ENCODE results near the gene ZNF362. TPM values are rescaled to one million over a fixed set of nuclear protein-coding genes. Genes with fewer than 3 reads are reported as not detected.

The ZNF362 gene
- total RNA-seq, 3 donors from 2014 or later (not counting 1 experiment from before 2014, with no cell fraction given): 34.7 to 39.1 (median 38.3) TPM

- H3K36me3 ChIP-seq (ENCODE audit: control insufficient read depth, insufficient read depth, low read length): no peaks in the 10 kb centered on the region
- no peak overlapping the region for H3K27ac ChIP-seq (ENCODE audit: low read length)
- no peak overlapping the region for H3K4me3 ChIP-seq (ENCODE audit: low read length)
- peaks cover 2% of the 10 kb centered on the region for H3K4me1 ChIP-seq (ENCODE audit: control insufficient read depth, insufficient read depth, low read length)
- peaks cover 5% of the 10 kb centered on the region in 2 donors for H3K4me1 Mint-ChIP-seq
- H3K9me3 ChIP-seq (ENCODE audit: control insufficient read depth, insufficient read depth, low read length): no peaks in the 10 kb centered on the region
- H3K27ac Mint-ChIP-seq: no peak overlapping the region
- 80% methylated on average over 5 of the region's 5 CpGs for WGBS (ENCODE audit: insufficient coverage)
- intact Hi-C loops (cut with micrococcal nuclease): no loop called here
- no peak for DNase-seq
- no peak for ATAC-seq
- TF ChIP-seq, protein P1, sequence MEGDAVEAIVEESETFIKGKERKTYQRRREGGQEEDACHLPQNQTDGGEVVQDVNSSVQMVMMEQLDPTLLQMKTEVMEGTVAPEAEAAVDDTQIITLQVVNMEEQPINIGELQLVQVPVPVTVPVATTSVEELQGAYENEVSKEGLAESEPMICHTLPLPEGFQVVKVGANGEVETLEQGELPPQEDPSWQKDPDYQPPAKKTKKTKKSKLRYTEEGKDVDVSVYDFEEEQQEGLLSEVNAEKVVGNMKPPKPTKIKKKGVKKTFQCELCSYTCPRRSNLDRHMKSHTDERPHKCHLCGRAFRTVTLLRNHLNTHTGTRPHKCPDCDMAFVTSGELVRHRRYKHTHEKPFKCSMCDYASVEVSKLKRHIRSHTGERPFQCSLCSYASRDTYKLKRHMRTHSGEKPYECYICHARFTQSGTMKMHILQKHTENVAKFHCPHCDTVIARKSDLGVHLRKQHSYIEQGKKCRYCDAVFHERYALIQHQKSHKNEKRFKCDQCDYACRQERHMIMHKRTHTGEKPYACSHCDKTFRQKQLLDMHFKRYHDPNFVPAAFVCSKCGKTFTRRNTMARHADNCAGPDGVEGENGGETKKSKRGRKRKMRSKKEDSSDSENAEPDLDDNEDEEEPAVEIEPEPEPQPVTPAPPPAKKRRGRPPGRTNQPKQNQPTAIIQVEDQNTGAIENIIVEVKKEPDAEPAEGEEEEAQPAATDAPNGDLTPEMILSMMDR (IDR thresholded peaks at IDR 0.05): no peak
- H3K36me3 Mint-ChIP-seq: no peaks in the 10 kb centered on the region
- H3K27me3 Mint-ChIP-seq (ENCODE audit: low read depth in 2 of 2): peaks cover 12% of the 10 kb centered on the region in 2 donors
- H3K9me3 Mint-ChIP-seq: no peaks in the 10 kb centered on the region
- peaks cover 3% of the 10 kb centered on the region for H3K27me3 ChIP-seq (ENCODE audit: control insufficient read depth, insufficient read depth, low read length)
- H3K4me3 Mint-ChIP-seq: no peak overlapping the region
These were observed 6.1 kb upstream of the ZNF362 start for GRCh38 chr1:33250217-33250616.

GRCh38 chr1:33250724-33251123 is 5.6 kb upstream of the ZNF362 start:
- 95% methylated on average over 3 of the region's 3 CpGs for WGBS (ENCODE audit: insufficient coverage)
- Mint-ChIP-seq H3K36me3 (no peaks in the 10 kb centered on the region), H3K4me3 (no peak overlapping the region), H3K27ac (no peak overlapping the region), H3K4me1 (peaks cover 5 to 7% of the 10 kb centered on the region in 2 donors), H3K9me3 (no peaks in the 10 kb centered on the region), H3K27me3 (ENCODE audit: low read depth in 2 of 2) (peaks cover 12% of the 10 kb centered on the region in 2 donors)
- TF ChIP-seq, protein P1 (IDR thresholded peaks at IDR 0.05): no peak
- H3K36me3 ChIP-seq (ENCODE audit: control insufficient read depth, insufficient read depth, low read length): no peaks in the 10 kb centered on the region
- H3K27me3 ChIP-seq (ENCODE audit: control insufficient read depth, insufficient read depth, low read length): peaks cover 3% of the 10 kb centered on the region
- H3K9me3 ChIP-seq (ENCODE audit: control insufficient read depth, insufficient read depth, low read length): no peaks in the 10 kb centered on the region
- ATAC-seq (no peak), DNase-seq (no peak)
- H3K4me3 ChIP-seq (ENCODE audit: low read length): no peak overlapping the region
- H3K27ac ChIP-seq (ENCODE audit: low read length): no peak overlapping the region
- intact Hi-C loops (cut with micrococcal nuclease): no loop called here
- peaks cover 6% of the 10 kb centered on the region for H3K4me1 ChIP-seq (ENCODE audit: control insufficient read depth, insufficient read depth, low read length)

DNA sequence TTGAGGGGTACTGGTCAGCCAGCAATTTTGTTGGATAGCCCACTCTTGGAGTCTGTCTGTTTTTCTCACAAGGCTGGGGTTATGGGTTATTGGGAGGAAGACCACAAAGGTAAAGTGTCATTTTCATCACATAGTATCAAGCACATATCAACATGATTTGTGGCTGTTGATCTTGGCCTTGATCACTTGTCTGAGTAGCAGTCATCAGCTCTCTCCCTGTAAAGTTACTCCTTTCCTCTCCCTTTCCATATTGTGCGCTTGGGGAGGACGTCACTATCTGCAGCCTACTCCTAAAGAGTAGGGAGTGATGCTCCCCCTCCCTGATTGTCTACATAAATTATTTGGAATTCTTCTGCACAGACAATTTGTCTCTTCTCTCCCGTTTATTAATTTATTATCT is 1.8 kb upstream of the ZNF362 start:
- Histone ChIP-seq H3K27me3 (ENCODE audit: control insufficient read depth, insufficient read depth, low read length) (peaks cover 3% of the 10 kb centered on the region), H3K36me3 (ENCODE audit: control insufficient read depth, insufficient read depth, low read length) (no peaks in the 10 kb centered on the region), H3K9me3 (ENCODE audit: control insufficient read depth, insufficient read depth, low read length) (no peaks in the 10 kb centered on the region), H3K27ac (ENCODE audit: low read length) (no peak overlapping the region), H3K4me1 (ENCODE audit: control insufficient read depth, insufficient read depth, low read length) (peaks cover 30% of the 10 kb centered on the region), H3K4me3 (ENCODE audit: low read length) (no peak overlapping the region)
- H3K9me3 Mint-ChIP-seq: no peaks in the 10 kb centered on the region
- peaks cover under 1 to 5% of the 10 kb centered on the region in 2 donors for H3K27me3 Mint-ChIP-seq (ENCODE audit: low read depth in 2 of 2)
- 100% methylated on average over 1 of the region's 3 CpGs for WGBS (ENCODE audit: insufficient coverage)
- H3K27ac Mint-ChIP-seq: no peak overlapping the region
- intact Hi-C loops (cut with micrococcal nuclease): no loop called here
- peaks cover 23 to 29% of the 10 kb centered on the region in 2 donors for H3K4me1 Mint-ChIP-seq
- peak overlapping the region; percentile 47 for H3K4me3 Mint-ChIP-seq
- TF ChIP-seq, protein P1 (IDR thresholded peaks at IDR 0.05): no peak
- no peak for DNase-seq
- no peaks in the 10 kb centered on the region for H3K36me3 Mint-ChIP-seq
- ATAC-seq: no peak
